Measurements from ENCODE around the gene FGGY.

Gene FGGY

GRCh38 chr1:59687081-59687480 is 390.2 kb downstream of the FGGY start:
- H3K9me3 ChIP-seq (ENCODE audit: insufficient read depth, low read length), result no peaks in the 10 kb centered on the region
- H3K27me3 ChIP-seq (ENCODE audit: insufficient read depth, insufficient read length), result no peaks in the 10 kb centered on the region
- H3K36me3 ChIP-seq (ENCODE audit: insufficient read depth, insufficient read length, low read length), result no peaks in the 10 kb centered on the region
- no peaks in the 10 kb centered on the region for H3K4me1 ChIP-seq (ENCODE audit: insufficient read depth, insufficient read length)
- H3K4me3 ChIP-seq (ENCODE audit: insufficient read length, low read depth), result no peak overlapping the region
- TF ChIP-seq SUZ12 (IDR thresholded peaks at IDR 0.05; ENCODE audit: extremely low read depth, insufficient read depth, insufficient read length), result no peak
- TF ChIP-seq ZNF274 (IDR thresholded peaks at IDR 0.05; ENCODE audit: low read depth, low read length), result no peak
- no peak for TF ChIP-seq YY1 (IDR thresholded peaks at IDR 0.05; ENCODE audit: insufficient read depth, insufficient read length)
- no peak for DNase-seq (ENCODE audit: low read depth, low spot score)
- no peak overlapping the region for H3K9ac ChIP-seq (ENCODE audit: insufficient read length, low read depth)

GRCh38 chr1:59688976-59689375 is 392.1 kb downstream of the FGGY start:
- no peak overlapping the region for H3K9ac ChIP-seq (ENCODE audit: insufficient read length, low read depth)
- H3K9me3 ChIP-seq (ENCODE audit: insufficient read depth, low read length), result no peaks in the 10 kb centered on the region
- no peak for DNase-seq (ENCODE audit: low read depth, low spot score)
- no peak overlapping the region for H3K4me3 ChIP-seq (ENCODE audit: insufficient read length, low read depth)
- no peaks in the 10 kb centered on the region for H3K27me3 ChIP-seq (ENCODE audit: insufficient read depth, insufficient read length)
- no peaks in the 10 kb centered on the region for H3K4me1 ChIP-seq (ENCODE audit: insufficient read depth, insufficient read length)
- no peaks in the 10 kb centered on the region for H3K36me3 ChIP-seq (ENCODE audit: insufficient read depth, insufficient read length, low read length)
- TF ChIP-seq SUZ12 (IDR thresholded peaks at IDR 0.05; ENCODE audit: extremely low read depth, insufficient read depth, insufficient read length) (no peak), YY1 (IDR thresholded peaks at IDR 0.05; ENCODE audit: insufficient read depth, insufficient read length) (no peak), ZNF274 (IDR thresholded peaks at IDR 0.05; ENCODE audit: low read depth, low read length) (no peak)

DNA sequence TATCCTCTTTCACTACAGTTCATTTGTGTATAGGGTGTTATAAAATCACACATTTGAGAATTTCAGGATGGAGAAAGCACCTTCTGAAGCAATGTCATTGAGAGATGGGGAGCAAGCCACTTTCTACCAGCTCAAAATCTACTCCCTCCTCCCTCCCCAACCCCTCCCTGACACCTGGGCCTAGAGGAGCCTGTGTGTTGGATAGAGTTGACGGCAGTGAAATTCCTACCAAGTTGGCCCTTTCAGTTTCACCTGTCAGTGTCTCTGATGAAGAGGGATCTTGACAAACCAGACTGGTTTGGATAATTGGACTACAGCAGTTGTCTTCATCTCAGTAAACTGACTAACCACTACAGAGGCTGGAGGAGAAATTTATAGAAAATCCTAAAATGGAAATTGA is 392.8 kb downstream of the FGGY start:
- no peak for TF ChIP-seq SUZ12 (IDR thresholded peaks at IDR 0.05; ENCODE audit: extremely low read depth, insufficient read depth, insufficient read length)
- no peak for TF ChIP-seq ZNF274 (IDR thresholded peaks at IDR 0.05; ENCODE audit: low read depth, low read length)
- TF ChIP-seq YY1 (IDR thresholded peaks at IDR 0.05; ENCODE audit: insufficient read depth, insufficient read length), result no peak
- no peak for DNase-seq (ENCODE audit: low read depth, low spot score)
- Histone ChIP-seq H3K36me3 (ENCODE audit: insufficient read depth, insufficient read length, low read length) (no peaks in the 10 kb centered on the region), H3K9me3 (ENCODE audit: insufficient read depth, low read length) (no peaks in the 10 kb centered on the region), H3K9ac (ENCODE audit: insufficient read length, low read depth) (no peak overlapping the region), H3K4me3 (ENCODE audit: insufficient read length, low read depth) (no peak overlapping the region), H3K4me1 (ENCODE audit: insufficient read depth, insufficient read length) (no peaks in the 10 kb centered on the region), H3K27me3 (ENCODE audit: insufficient read depth, insufficient read length) (no peaks in the 10 kb centered on the region)

- TF ChIP-seq ZNF274 (IDR thresholded peaks at IDR 0.05; ENCODE audit: low read depth, low read length) (no peak), YY1 (IDR thresholded peaks at IDR 0.05; ENCODE audit: insufficient read depth, insufficient read length) (no peak), SUZ12 (IDR thresholded peaks at IDR 0.05; ENCODE audit: extremely low read depth, insufficient read depth, insufficient read length) (no peak)
- no peaks in the 10 kb centered on the region for H3K9me3 ChIP-seq (ENCODE audit: insufficient read depth, low read length)
- H3K4me1 ChIP-seq (ENCODE audit: insufficient read depth, insufficient read length), result no peaks in the 10 kb centered on the region
- H3K27me3 ChIP-seq (ENCODE audit: insufficient read depth, insufficient read length), result no peaks in the 10 kb centered on the region
- no peak overlapping the region for H3K9ac ChIP-seq (ENCODE audit: insufficient read length, low read depth)
- DNase-seq (ENCODE audit: low read depth, low spot score), result no peak
- no peak overlapping the region for H3K4me3 ChIP-seq (ENCODE audit: insufficient read length, low read depth)
- no peaks in the 10 kb centered on the region for H3K36me3 ChIP-seq (ENCODE audit: insufficient read depth, insufficient read length, low read length)
These were observed 393.5 kb downstream of the FGGY start for GRCh38 chr1:59690171-59690930.

- DNase-seq (ENCODE audit: low read depth, low spot score), result no peak
- H3K36me3 ChIP-seq (ENCODE audit: insufficient read depth, insufficient read length, low read length), result no peaks in the 10 kb centered on the region
These were observed 394.4 kb downstream of the FGGY start for GRCh38 chr1:59691261-59691660.

DNA sequence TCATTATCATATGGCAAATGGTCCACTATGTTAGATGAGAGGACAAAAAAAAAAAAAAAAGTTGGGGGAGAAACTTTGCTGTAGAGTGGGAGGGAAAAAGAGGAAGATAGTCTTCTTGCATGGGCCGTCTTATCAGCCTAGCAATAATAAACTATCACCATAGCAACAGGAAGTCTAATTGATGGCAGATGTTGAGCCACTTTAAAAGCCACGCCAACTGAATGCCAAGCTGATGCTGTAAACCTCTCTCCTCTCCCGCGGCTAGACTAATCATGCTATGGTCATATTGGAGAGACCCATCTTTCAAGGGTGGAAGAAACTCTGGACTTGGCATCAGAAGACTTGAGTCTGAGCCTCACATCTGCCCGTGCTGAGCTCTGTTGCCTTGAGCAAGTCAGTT is 395.7 kb downstream of the FGGY start:
- Histone ChIP-seq H3K27me3 (ENCODE audit: insufficient read depth, insufficient read length) (no peaks in the 10 kb centered on the region), H3K4me3 (ENCODE audit: insufficient read length, low read depth) (no peak overlapping the region), H3K9ac (ENCODE audit: insufficient read length, low read depth) (no peak overlapping the region), H3K4me1 (ENCODE audit: insufficient read depth, insufficient read length) (no peaks in the 10 kb centered on the region), H3K36me3 (ENCODE audit: insufficient read depth, insufficient read length, low read length) (no peaks in the 10 kb centered on the region), H3K9me3 (ENCODE audit: insufficient read depth, low read length) (no peaks in the 10 kb centered on the region)
- no peak for DNase-seq (ENCODE audit: low read depth, low spot score)
- TF ChIP-seq YY1 (IDR thresholded peaks at IDR 0.05; ENCODE audit: insufficient read depth, insufficient read length) (no peak), ZNF274 (IDR thresholded peaks at IDR 0.05; ENCODE audit: low read depth, low read length) (no peak), SUZ12 (IDR thresholded peaks at IDR 0.05; ENCODE audit: extremely low read depth, insufficient read depth, insufficient read length) (no peak)

More at GRCh38 chr1:59691261-59691660, 394.4 kb downstream of the FGGY start:
- no peak overlapping the region for H3K9ac ChIP-seq (ENCODE audit: insufficient read length, low read depth)
- no peaks in the 10 kb centered on the region for H3K9me3 ChIP-seq (ENCODE audit: insufficient read depth, low read length)
- no peaks in the 10 kb centered on the region for H3K4me1 ChIP-seq (ENCODE audit: insufficient read depth, insufficient read length)
- TF ChIP-seq YY1 (IDR thresholded peaks at IDR 0.05; ENCODE audit: insufficient read depth, insufficient read length) (no peak), SUZ12 (IDR thresholded peaks at IDR 0.05; ENCODE audit: extremely low read depth, insufficient read depth, insufficient read length) (no peak), ZNF274 (IDR thresholded peaks at IDR 0.05; ENCODE audit: low read depth, low read length) (no peak)
- no peaks in the 10 kb centered on the region for H3K27me3 ChIP-seq (ENCODE audit: insufficient read depth, insufficient read length)
- H3K4me3 ChIP-seq (ENCODE audit: insufficient read length, low read depth), result no peak overlapping the region

- H3K4me1 ChIP-seq (ENCODE audit: insufficient read depth, insufficient read length), result no peaks in the 10 kb centered on the region
- no peak overlapping the region for H3K9ac ChIP-seq (ENCODE audit: insufficient read length, low read depth)
- H3K27me3 ChIP-seq (ENCODE audit: insufficient read depth, insufficient read length), result no peaks in the 10 kb centered on the region
- H3K9me3 ChIP-seq (ENCODE audit: insufficient read depth, low read length), result no peaks in the 10 kb centered on the region
- no peaks in the 10 kb centered on the region for H3K36me3 ChIP-seq (ENCODE audit: insufficient read depth, insufficient read length, low read length)
- TF ChIP-seq ZNF274 (IDR thresholded peaks at IDR 0.05; ENCODE audit: low read depth, low read length) (no peak), YY1 (IDR thresholded peaks at IDR 0.05; ENCODE audit: insufficient read depth, insufficient read length) (no peak), SUZ12 (IDR thresholded peaks at IDR 0.05; ENCODE audit: extremely low read depth, insufficient read depth, insufficient read length) (no peak)
- no peak overlapping the region for H3K4me3 ChIP-seq (ENCODE audit: insufficient read length, low read depth)
- DNase-seq (ENCODE audit: low read depth, low spot score), result no peak
These were observed 396.5 kb downstream of the FGGY start for GRCh38 chr1:59693406-59693805.

Measured in NT2/D1 (cell line).